ENCODE data around the gene STK10. TPM values are rescaled to one million over a fixed set of nuclear protein-coding genes. Genes with fewer than 3 reads are reported as not detected.

Gene STK10
- total and polyA plus RNA-seq, 2 experiments from 2014 or later, result 7.5 to 17.8 TPM

GRCh38 chr5:172146748-172147092 lies 41.3 kb downstream of the STK10 start:
- H3K27me3 Mint-ChIP-seq (ENCODE audit: insufficient read depth, low read depth, poor library complexity), result peaks cover 7% of the 10 kb centered on the region
- TF ChIP-seq ZNF331 (CRISPR knock-in tag; IDR thresholded peaks at IDR 0.05; ENCODE audit: low read depth) (no peak), JUNB (IDR thresholded peaks at IDR 0.05; ENCODE audit: unreplicated experiment) (no peak), POLR2AphosphoS5 (IDR thresholded peaks at IDR 0.05; ENCODE audit: low read depth) (no peak), ETS1 (IDR thresholded peaks at IDR 0.05) (no peak), REST (IDR thresholded peaks at IDR 0.05; ENCODE audit: unreplicated experiment) (no peak), ZNF114 (CRISPR knock-in tag; IDR thresholded peaks at IDR 0.05) (no peak), CTCF (conservative IDR thresholded peaks at IDR 0.05; ENCODE audit: low read depth in 2 of 2) (no peak), NANOG (IDR thresholded peaks at IDR 0.05; ENCODE audit: borderline replicate concordance) (no peak), EZH2 (IDR thresholded peaks at IDR 0.05; ENCODE audit: low read depth, unreplicated experiment) (no peak), ZNF462 (CRISPR knock-in tag; IDR thresholded peaks at IDR 0.05) (no peak), EZH2phosphoT487 (IDR thresholded peaks at IDR 0.05; ENCODE audit: unreplicated experiment) (no peak), CREB1 (CRISPR knock-in tag; IDR thresholded peaks at IDR 0.05; ENCODE audit: low read depth) (no peak), STAT1 (IDR thresholded peaks at IDR 0.05; ENCODE audit: unreplicated experiment) (no peak)
- Histone ChIP-seq H3K4me2 (no peak overlapping the region), H3K27me3 (ENCODE audit: insufficient read depth) (no peaks in the 10 kb centered on the region), H3K4me3 (no peak overlapping the region), H3K79me2 (replicated peaks; ENCODE audit: insufficient read depth) (peaks cover 12% of the 10 kb centered on the region; the same call in 1 of the 2 replicates), H3K9me2 (ENCODE audit: insufficient read depth) (no peaks in the 10 kb centered on the region), H3K27ac (ENCODE audit: low read depth) (no peak overlapping the region), H4K20me1 (replicated peaks; ENCODE audit: insufficient read depth) (no peaks in the 10 kb centered on the region; the same call in 1 of the 2 replicates), H3K4me1 (ENCODE audit: insufficient read depth) (peaks cover 6% of the 10 kb centered on the region; the same call in 1 of the 2 replicates), H3F3A (replicated peaks; ENCODE audit: low read depth) (no peaks in the 10 kb centered on the region), H2AFZ (no peak overlapping the region), H3K36me3 (ENCODE audit: insufficient read depth) (no peaks in the 10 kb centered on the region)
- no peak overlapping the region for H3K4me3 Mint-ChIP-seq
- ATAC-seq (no peak), DNase-seq (ENCODE audit: low spot score) (no peak)
- H3K9me3 Mint-ChIP-seq, result no peaks in the 10 kb centered on the region
- H3K4me1 Mint-ChIP-seq, result peaks cover 17% of the 10 kb centered on the region
- no peak overlapping the region for H3K27ac Mint-ChIP-seq
- H3K36me3 Mint-ChIP-seq (ENCODE audit: low read depth), result no peaks in the 10 kb centered on the region
